Astrocyte of the spinal cord (primary cell): Measurements from ENCODE around the gene SDCCAG8.
A peak's percentile ranks its signal among the peaks of the same experiment; 100 is the strongest.
"Not testable (repeated sequence)": the region's sequence is repeated elsewhere in the genome, so short reads cannot be mapped to it uniquely, and the experiment has no call there.

ENCODE experiments used
- DNase-seq: peaks from one replicate; pipeline ENCODE4 v3.0.0; 2011; ENCODE audit warnings: low read depth, low spot score
- H3K4me3 ChIP-seq: 2 replicates; pipeline ENCODE4 v1.5.1; 2011; ENCODE audit warnings: low read depth, mild to moderate bottlenecking, low read length, moderate library complexity
- in situ Hi-C: cut with HindIII; loops from 2 replicates; pipeline ENCODE4 v1.10.0; 2017; ENCODE audit warnings: low sequenced_read_pairs
- TF ChIP-seq, protein P1 (sequence below): IDR thresholded peaks from 2 replicates; pipeline ENCODE4 v1.5.1; 2012; ENCODE audit warnings: low read depth, mild to moderate bottlenecking, low read length, inconsistent platforms

The SDCCAG8 gene

DNA sequence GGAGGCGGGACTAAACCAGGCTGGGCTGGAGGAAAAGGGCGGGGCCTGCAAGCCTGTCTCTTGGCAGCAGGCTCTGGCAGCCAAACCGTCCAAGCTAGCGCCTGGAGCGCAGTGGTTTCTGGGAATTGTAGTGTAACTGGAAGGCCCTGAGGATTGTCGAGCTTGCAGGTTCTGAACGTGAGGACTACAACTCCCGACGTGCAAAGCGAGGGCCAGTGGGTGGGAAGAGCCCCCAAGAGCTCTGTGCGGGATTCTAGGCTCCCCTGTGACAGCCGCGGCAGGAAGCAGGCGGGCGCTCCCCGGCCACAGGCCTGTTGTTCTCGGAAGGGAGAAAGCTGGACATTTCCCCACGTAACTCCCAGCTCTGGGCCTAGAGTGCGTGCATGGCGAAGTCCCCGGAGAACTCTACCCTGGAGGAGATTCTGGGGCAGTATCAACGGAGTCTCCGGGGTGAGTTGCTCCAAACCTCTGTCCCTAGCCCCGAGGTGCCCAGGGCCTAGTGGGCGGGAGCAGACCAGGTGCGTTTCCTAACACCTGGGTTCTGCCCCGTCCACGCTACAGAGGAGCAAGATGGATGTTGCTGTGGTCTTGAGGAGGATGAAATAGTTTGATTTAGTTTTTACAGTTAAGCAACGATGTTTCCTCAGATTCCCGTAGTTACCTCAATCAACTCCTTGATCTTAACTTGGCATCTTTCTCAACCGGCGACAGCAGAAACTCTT is at the start of gene SDCCAG8:
Gene SDCCAG8 (plus strand): TSS at position 251 of the 722 bp plus-strand sequence. CDS start 133 bp downstream, at position 384.
- peak; percentile 100 for DNase-seq
- peak within 1 kb of the TSS; percentile 65 for H3K4me3 ChIP-seq
- TF ChIP-seq, protein P1, sequence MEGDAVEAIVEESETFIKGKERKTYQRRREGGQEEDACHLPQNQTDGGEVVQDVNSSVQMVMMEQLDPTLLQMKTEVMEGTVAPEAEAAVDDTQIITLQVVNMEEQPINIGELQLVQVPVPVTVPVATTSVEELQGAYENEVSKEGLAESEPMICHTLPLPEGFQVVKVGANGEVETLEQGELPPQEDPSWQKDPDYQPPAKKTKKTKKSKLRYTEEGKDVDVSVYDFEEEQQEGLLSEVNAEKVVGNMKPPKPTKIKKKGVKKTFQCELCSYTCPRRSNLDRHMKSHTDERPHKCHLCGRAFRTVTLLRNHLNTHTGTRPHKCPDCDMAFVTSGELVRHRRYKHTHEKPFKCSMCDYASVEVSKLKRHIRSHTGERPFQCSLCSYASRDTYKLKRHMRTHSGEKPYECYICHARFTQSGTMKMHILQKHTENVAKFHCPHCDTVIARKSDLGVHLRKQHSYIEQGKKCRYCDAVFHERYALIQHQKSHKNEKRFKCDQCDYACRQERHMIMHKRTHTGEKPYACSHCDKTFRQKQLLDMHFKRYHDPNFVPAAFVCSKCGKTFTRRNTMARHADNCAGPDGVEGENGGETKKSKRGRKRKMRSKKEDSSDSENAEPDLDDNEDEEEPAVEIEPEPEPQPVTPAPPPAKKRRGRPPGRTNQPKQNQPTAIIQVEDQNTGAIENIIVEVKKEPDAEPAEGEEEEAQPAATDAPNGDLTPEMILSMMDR, result no peak
- in situ Hi-C loops, result no loop called here

DNA sequence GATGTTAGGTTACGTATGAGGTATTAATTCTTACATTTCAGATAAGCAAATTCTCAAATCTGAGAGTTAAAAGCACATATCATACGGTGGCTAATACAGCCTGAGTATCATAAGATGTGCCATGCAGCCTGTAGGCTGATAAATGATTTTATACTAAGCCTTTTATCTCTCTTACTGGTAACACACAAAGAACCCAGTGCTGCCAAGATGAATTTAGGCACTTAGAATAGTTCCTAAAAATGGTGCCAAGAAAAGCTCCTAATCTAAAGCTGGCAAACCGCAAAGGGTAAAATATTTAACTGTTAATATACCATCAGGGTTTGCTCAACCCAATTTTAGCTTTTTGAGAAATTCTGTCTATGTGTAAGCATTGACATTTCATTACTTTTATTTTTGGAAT is 43.9 kb upstream of the SDCCAG8 start:
- H3K4me3 ChIP-seq, in situ Hi-C loops: not testable (repeated sequence)
- peak; percentile 31 for DNase-seq

DNA sequence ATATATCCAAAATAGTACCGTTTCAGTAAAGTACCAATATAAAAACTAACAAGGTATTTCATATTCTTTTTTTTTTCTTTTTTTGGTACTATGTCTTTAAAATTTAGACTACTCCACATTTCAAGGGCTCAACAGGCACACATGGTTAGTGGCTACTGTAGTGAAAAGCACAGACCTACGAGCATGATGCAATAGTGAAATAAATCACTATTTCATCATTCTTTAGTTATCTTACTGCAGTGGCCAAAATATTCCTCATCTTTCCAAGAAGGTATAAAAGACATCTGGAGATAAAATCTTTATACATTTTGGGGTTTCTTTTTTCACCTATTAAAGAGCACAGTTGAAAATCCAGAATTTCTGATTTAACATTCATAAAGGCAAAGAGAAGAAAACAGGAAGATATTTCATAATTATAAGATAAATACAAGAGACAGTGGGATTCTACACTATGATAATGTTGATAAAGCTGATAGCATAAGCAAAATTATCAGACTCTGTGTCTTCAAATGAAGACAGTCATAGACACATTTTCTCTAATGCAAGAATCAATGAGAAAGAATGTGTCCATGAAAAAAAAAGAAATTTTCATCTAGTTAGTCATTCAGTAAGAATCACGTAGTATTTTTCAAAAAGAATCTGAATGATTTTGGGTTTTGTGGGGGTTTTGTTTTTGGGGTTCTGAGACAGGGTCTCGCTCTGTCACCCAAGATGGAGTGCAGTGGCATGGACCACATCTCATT is 42.6 kb upstream of the SDCCAG8 start:
- peak; percentile 61 for DNase-seq

DNA sequence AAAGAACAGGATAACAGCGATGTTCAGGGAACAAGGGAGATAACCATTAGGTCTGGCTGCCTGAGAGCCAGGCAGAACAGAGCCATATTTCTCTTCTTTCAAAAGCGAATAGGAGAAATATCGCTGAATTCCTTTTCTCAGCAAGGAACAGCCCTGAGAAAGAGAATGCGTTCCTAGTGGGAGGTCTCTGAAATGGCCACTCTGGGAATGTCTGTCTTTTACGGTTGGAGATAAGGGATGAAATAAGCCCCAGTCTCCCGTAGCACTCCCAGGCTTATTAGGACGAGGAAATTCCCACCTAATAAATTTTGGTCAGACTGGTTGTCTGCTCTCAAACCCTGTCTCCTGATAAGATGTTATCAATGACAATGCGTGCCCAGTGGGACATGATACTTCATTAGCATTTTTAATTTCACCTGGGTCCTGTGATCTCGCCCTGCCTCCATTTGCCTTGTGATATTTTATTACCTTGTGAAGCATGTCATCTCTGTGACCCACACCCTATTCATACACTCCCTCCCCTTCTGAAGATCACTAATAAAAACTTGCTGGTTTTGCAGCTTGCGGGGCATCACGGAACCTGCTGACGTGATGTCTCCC is 40.5 kb upstream of the SDCCAG8 start:
- DNase-seq, H3K4me3 ChIP-seq, in situ Hi-C loops: not testable (repeated sequence)

More for the DNA sequence above, 42.6 kb upstream of the SDCCAG8 start:
- TF ChIP-seq, protein P1, result no peak
- in situ Hi-C loops, result no loop called here
- H3K4me3 ChIP-seq, result no peak overlapping the region

DNA sequence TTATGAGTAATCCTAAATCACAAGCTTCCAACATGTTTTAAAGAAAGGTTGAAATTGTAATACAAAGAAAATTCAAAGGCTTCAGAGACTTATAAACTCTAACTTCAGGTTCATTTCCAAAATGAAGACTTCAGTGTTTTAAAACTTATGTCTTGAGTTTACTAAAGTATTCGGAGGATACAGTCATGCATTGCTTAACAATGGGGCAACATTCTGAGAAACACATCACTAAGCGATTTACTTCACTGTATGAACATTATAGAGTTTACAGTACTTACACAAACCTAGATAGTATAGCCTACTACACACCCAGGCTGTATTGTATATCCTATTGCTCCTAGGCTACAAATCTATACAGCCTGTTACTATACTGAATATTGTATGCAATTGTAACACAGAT is 39.1 kb upstream of the SDCCAG8 start:
- DNase-seq, result no peak
- no peak overlapping the region for H3K4me3 ChIP-seq
- in situ Hi-C loops, result no loop called here
- TF ChIP-seq, protein P1, result no peak

DNA sequence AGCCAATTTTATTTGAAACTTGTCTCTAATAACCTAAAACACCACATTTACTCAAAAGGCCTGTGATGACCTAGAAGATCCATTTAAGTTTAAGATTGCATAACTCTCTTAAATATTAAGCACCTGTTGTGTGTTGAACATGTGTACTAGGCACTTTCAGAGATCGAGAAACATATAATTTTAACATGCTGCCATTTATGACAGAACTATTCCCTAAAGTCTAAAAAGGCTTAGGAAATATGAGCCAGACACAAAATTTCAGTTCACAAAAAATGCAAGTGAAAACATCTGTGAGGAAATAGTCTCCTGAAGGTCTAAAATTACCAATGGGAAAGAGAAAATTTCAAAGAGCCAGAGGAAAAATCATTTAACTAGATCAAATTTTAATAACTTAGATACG is 38.5 kb upstream of the SDCCAG8 start:
- DNase-seq, result no peak
- TF ChIP-seq, protein P1, result no peak
- H3K4me3 ChIP-seq, result no peak overlapping the region
- in situ Hi-C loops, result no loop called here

DNA sequence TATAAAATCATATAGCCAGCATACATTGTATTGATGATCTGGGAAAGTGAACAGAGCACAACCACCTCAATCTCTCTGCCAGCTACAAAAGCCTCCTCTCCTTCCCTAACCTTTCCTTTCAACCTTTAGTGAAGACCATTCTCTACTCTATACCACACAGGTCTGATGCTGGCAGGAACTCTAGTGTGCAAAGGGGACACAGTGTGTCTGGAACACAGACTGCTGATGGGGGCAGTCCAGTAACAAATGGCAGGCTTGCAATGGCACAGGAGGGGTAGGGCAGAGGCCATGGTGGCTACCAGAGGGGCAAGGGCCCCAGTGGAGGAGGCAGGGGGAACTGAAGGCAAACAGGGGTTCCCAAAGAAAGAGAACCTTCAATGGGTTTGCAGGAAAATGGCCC is 37.8 kb upstream of the SDCCAG8 start:
- in situ Hi-C loops, result no loop called here

More for the DNA sequence above, 37.8 kb upstream of the SDCCAG8 start:
- no peak for DNase-seq
- TF ChIP-seq, protein P1, result no peak
- no peak overlapping the region for H3K4me3 ChIP-seq
